GM19351 (cell line): Measurements from ENCODE around the gene FLT1.

Experiments
- ATAC-seq: cut with Tn5 transposase; IDR thresholded peaks from one replicate; pipeline ENCODE4 v1.9.1; 2021; ENCODE audit warnings: mild to moderate bottlenecking, moderate library complexity; ENCODE audit not compliant: unreplicated experiment

The FLT1 gene

GRCh38 chr13:28488376-28489005 is 6.4 kb downstream of the FLT1 start:
- no peak for ATAC-seq

GRCh38 chr13:28485996-28486543 is 8.9 kb downstream of the FLT1 start:
- ATAC-seq: no peak

- no peak for ATAC-seq
Observed at GRCh38 chr13:28485551-28485950, 9.4 kb downstream of the FLT1 start.

GRCh38 chr13:28485097-28485496 is 9.8 kb downstream of the FLT1 start:
- no peak for ATAC-seq

GRCh38 chr13:28483313-28483931 is 11.5 kb downstream of the FLT1 start:
- no peak for ATAC-seq

- no peak for ATAC-seq
Observed at GRCh38 chr13:28479005-28479404, 15.9 kb downstream of the FLT1 start.

- no peak for ATAC-seq
Observed at GRCh38 chr13:28478127-28478526, 16.8 kb downstream of the FLT1 start.

GRCh38 chr13:28477709-28477973 is 17.3 kb downstream of the FLT1 start:
- ATAC-seq: no peak

- no peak for ATAC-seq
Observed at GRCh38 chr13:28476919-28477708, 17.8 kb downstream of the FLT1 start.

GRCh38 chr13:28475916-28476725 is 18.8 kb downstream of the FLT1 start:
- no peak for ATAC-seq

- no peak for ATAC-seq
Observed at GRCh38 chr13:28474491-28475134, 20.3 kb downstream of the FLT1 start.

GRCh38 chr13:28473044-28473443 is 21.9 kb downstream of the FLT1 start:
- ATAC-seq: no peak

GRCh38 chr13:28471421-28471820 is 23.5 kb downstream of the FLT1 start:
- ATAC-seq: no peak

- ATAC-seq: no peak
Observed at GRCh38 chr13:28470296-28470695, 24.6 kb downstream of the FLT1 start.

- ATAC-seq: no peak
Observed at GRCh38 chr13:28469316-28469715, 25.6 kb downstream of the FLT1 start.

GRCh38 chr13:28468023-28468915 is 26.7 kb downstream of the FLT1 start:
- ATAC-seq: no peak

- no peak for ATAC-seq
Observed at GRCh38 chr13:28467034-28467433, 27.9 kb downstream of the FLT1 start.

- no peak for ATAC-seq
Observed at GRCh38 chr13:28466151-28466550, 28.8 kb downstream of the FLT1 start.

GRCh38 chr13:28464861-28465460 is 30.0 kb downstream of the FLT1 start:
- no peak for ATAC-seq
